NCI-H82 treated with DMSO at 0.1 percent for 48 hours (cell line): ENCODE data around the gene TOP3B.

Experiments used
- DNase-seq: peaks from one replicate; lab custom pipeline; 2025; ENCODE audit not compliant: unreplicated experiment; lab: John Stamatoyannopoulos, UW

Gene TOP3B

DNA sequence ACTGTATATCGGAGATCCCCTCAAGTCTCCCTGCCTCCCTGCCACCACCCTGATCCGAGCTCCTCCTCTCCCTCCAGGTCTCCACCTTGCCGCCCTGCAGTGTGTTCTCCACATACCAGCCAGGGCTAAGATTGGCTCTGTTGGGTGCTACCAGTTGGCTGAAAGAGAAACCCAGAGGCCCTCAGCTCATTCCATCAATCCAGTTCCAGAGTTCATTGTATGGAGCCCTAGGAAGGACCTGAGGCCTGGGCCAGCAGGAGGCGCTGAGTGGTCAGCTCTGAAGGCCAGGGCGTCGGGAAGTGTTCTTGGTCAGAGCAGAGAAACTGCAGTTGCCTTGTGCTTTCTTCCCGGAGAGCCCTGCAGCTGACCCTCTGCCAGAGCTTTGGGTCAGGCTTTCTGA is 2.2 kb upstream of the TOP3B start:
- no peak for DNase-seq

DNA sequence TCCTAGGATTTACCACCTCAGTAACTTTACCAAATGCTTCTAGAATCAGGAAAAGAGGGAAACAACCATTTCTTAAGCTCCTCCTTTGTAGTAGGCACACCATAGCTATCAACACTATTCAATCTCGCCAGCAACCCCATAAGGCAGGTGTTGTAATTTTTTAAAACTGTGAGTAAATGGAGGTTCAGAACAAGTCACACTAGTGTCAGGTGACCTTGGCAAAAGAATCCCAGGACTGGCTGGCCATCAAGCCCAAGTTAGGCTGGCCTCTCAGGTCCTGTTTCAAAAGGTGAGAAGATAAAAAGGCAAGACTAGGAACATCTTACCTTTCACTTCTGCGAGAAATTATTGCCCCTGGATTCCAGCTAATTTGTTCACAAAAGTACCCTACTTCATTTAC is 713 bp downstream of the TOP3B start:
- DNase-seq: no peak

- no peak for DNase-seq
Observed at GRCh38 chr22:21980547-21980946, 2.0 kb downstream of the TOP3B start.

DNA sequence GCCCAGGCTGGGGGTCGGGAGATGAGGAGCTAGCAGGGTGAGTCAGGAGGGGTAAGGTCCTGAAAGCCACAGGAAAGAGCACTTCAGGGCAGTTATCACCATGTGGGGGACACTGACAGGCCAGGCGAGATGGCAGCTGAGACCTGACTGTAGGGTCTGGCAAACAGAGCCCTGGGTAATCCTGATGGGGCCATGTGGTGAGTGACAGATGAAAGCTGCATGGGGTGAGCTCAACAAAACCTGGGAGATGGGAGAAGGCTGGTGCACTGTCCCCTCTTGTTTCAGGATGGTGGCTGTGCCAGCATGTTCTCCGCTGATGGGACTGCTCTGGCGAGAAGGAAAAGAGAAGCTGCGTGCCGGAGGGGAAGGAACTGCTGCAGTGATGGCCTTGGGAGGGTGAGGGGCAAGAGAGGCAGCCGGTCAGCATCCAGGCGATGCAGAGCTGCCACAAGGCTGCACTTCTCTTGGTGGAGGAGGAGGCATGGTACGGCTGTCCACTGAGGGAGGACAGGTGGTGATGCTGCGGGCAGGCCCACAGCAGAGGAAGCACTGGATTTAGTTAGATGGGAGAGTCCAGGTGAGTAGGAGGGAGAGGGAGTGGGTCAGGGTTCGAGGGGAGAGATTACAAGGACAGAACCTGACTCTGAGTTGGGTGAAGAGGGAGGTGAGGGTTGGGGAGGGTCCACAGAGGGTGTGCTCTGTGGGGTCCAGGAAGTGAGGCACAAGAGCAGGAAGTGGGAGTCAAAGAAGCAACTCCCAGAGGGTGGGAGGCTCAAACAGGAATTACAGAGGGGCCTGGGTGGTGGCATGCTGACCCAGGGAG is 3.8 kb downstream of the TOP3B start:
- DNase-seq: no peak

- DNase-seq: no peak
Observed at GRCh38 chr22:21977814-21978213, 4.8 kb downstream of the TOP3B start.

DNA sequence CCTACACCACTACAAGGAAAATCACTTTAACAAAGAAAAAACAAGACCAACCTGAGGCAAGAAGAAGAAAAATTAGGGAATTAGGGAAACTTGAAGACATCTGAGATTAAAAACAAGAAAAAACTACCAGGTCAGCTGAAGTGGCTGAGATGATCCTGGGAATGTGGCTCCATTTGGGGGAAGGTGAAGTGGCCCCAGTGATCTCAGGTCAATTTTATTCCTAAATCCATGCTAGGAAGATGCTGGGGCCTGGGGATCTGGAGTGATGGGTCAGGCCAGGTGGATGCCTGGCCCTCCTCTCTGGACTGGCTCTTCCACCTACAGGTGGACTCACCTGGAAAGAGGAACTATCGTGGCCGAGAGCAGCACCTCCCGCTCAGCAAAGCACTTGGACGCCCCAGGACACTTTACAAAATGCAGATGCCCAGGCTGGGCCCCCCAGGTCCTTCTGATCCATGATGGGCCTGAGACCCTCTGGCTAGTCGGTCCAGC is 6.7 kb downstream of the TOP3B start:
- DNase-seq: no peak

DNA sequence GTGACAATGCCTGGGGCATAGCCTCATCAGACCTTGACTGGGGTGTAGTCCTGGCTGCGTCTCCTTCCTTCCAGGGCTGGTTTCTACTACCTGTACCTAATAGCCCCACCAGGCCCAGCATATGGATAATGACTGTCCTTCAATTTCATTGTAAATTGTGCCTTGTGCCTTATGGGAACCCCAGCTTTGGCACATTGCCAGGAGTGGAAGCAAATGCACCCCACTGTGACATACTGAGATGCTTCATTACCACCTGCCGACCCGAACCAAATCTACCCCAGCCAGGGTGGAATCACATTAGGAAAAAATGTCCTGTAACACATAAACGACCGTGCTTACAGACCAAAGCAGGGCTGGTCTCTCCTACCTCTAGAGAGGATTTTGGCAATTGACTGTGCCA is 7.3 kb downstream of the TOP3B start:
- DNase-seq: no peak

DNA sequence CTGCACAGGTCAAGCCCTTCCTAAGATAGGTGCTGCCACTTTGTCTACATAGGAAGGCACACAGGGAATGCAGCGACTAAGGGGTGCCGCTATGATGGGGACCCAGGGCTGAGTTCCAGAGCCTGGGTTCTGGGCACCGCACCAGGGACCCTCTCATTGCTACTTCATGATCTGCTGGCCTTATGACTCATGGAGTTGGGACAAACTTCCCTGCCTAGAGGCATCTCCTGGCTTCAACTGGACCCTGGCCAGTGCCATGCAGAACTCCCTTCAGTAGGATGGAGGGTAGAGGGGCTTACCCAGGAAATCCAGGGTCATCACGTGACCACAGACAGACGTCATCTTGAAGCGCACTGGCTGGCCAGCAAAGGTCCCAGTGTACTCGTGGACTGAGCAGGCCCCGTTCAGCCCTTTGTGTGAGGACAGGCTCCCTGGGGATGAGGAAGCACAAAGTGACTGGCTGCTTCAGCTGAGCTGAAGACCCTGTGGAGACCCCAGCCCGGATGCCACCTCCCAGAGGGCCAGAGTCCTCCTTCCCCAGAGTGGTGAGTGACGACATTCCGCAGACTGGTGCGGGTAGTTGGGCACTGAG is 8.4 kb downstream of the TOP3B start:
- no peak for DNase-seq

GRCh38 chr22:21972806-21973205 is 9.8 kb downstream of the TOP3B start:
- no peak for DNase-seq

- no peak for DNase-seq
Observed at GRCh38 chr22:21972293-21972779, 10.3 kb downstream of the TOP3B start.

DNA sequence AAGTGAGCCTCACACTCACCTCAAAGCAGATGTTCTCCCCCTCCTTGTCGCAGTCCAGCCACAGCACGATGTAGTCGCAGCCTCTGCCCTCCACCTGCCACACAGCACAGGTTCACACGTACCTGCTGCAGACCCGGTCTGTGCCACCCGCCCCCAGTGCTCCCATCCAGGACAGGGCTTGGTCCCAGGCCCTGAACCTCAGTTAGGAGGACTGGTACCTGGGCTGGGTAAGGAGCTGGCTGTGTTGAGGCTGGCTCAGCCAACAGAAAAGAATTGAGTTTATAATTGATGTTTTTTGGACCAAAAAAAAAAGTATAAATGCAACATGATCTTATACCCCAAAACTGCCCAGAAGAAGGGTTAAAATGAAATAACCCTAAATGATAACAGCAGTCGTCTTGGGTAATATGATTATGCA is 10.7 kb downstream of the TOP3B start:
- DNase-seq: no peak

- no peak for DNase-seq
Observed at GRCh38 chr22:21970800-21971617, 11.6 kb downstream of the TOP3B start.

- no peak for DNase-seq
Observed at GRCh38 chr22:21970037-21970799, 12.4 kb downstream of the TOP3B start.

GRCh38 chr22:21968452-21969129 is 14.0 kb downstream of the TOP3B start:
- no peak for DNase-seq

- no peak for DNase-seq
Observed at GRCh38 chr22:21967693-21968271, 14.8 kb downstream of the TOP3B start.

GRCh38 chr22:21966643-21967516 is 15.7 kb downstream of the TOP3B start:
- DNase-seq: no peak

DNA sequence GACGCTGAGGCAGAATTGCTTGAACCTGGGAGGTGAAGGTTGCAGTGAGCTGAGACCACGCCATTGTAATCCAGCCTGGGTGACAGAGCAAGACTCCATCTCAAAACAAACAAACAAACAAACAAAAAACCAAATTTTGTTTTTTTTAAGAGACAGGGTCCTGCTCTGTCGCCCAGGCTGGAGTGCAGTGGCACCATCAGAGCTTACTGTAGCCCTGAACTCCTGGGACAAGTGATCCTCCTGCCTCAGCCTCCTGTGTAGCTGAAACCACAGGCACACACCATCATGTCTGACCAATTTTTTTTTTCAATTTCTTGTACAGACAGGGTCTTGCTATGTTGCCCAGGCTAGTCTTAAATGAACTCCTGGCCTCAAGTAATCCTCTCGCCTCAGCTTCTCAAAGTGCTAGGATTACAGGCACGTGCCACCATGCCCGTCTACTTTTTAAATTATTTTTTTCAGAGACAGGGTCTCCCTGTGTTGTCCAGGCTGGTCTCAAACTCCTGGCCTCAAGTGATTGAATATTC is 16.8 kb downstream of the TOP3B start:
- DNase-seq: no peak

DNA sequence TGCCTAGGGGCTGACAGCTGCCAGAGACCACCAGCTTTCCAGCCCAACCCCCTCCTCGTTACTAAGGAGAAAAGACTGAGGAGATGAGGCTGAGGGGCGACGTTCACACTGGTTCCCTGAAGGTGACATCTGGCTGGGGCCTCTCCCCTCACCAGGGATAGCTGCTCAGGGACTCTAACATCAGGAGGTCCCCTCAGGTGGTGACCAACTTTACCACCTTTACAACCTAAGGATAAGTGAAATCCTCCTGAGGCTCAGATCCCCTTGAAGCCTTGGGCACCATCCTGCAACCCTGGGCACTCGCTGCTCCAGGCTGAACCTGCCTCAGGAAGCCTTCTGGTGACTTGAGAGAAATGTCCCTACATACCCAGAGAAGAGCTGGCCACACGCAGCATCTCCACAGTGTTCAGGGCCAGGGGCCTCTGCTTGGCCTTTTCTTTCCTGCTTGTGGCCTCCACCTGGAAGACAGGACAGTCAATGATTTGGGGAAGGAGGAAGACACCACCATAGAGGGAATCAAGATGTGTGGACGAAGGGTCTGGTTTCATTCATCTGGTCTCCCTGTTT is 17.6 kb downstream of the TOP3B start:
- DNase-seq: no peak
